Stimulated activated naive CD4-positive, alpha-beta T cell treated with Interleukin-2 at 50 U/mL for 16 hours (primary cell): ENCODE data around the gene PTPN4.

ENCODE experiments used
- DNase-seq: peaks from one replicate; lab custom pipeline; 2025; lab: John Stamatoyannopoulos, UW

The PTPN4 gene, protein sequence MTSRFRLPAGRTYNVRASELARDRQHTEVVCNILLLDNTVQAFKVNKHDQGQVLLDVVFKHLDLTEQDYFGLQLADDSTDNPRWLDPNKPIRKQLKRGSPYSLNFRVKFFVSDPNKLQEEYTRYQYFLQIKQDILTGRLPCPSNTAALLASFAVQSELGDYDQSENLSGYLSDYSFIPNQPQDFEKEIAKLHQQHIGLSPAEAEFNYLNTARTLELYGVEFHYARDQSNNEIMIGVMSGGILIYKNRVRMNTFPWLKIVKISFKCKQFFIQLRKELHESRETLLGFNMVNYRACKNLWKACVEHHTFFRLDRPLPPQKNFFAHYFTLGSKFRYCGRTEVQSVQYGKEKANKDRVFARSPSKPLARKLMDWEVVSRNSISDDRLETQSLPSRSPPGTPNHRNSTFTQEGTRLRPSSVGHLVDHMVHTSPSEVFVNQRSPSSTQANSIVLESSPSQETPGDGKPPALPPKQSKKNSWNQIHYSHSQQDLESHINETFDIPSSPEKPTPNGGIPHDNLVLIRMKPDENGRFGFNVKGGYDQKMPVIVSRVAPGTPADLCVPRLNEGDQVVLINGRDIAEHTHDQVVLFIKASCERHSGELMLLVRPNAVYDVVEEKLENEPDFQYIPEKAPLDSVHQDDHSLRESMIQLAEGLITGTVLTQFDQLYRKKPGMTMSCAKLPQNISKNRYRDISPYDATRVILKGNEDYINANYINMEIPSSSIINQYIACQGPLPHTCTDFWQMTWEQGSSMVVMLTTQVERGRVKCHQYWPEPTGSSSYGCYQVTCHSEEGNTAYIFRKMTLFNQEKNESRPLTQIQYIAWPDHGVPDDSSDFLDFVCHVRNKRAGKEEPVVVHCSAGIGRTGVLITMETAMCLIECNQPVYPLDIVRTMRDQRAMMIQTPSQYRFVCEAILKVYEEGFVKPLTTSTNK

DNA sequence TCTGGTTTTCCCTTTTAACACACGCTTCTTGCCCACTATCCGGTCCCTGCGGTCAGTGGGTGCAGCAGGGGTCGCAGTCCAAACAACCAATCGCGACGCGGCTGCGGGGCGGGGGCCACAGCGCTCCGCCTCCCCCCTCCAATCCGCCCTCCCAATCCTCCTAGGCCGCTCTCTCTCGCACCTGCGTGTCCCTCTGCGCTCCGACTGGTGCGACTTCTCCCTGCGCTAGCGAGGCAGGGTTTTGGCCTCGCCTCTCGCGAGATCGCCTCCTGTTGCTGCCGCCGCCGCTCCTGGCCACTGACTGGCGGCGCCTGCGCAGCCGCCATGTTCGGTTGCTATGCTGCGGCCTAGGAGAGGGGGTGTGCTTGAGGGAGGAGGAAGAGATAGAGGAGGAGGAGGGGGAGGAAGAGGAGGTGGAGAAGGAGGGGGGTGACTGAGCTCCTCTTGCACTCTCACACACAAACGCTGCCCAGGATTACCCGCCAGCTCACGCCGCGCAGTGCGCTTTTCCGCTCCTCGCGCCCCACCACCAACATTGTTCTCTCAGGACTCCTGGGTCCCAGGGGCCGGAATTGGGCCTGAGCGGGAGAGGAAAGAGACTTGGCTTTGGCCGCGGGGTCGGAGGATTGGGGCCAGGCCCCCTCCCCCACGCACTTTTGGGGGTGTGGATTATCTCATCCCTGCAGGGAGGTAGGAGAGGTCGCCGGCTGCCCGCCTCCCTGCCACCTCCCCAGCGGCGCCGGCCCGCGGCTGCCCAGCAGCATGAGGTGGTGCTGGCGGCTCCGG is at the start of gene PTPN4:
Gene PTPN4 (plus strand): TSS at position 472 of the 786 bp plus-strand sequence. CDS start 49,932 bp downstream, outside the sequence.
- peak; percentile 95 for DNase-seq

DNA sequence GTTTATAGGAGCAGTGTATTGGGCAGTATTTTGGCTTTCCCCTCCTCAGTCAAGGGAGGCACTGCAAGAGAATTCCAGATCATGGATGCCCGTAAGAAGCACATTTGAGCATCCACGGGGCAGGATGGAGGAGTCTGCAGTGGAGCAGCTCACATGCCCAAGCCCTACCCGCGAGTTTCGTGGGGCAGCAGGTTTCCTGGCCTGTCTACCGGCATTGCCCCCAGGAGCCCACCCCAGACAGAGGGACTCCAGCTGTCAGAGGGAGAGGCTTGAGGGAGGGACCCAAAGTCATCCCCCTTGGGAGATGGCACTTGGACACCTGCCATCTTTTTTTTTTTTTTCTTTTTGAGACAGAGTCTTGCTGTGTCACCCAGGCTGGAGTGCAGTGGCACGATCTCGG is 49.4 kb upstream of the PTPN4 start:
- no peak for DNase-seq

DNA sequence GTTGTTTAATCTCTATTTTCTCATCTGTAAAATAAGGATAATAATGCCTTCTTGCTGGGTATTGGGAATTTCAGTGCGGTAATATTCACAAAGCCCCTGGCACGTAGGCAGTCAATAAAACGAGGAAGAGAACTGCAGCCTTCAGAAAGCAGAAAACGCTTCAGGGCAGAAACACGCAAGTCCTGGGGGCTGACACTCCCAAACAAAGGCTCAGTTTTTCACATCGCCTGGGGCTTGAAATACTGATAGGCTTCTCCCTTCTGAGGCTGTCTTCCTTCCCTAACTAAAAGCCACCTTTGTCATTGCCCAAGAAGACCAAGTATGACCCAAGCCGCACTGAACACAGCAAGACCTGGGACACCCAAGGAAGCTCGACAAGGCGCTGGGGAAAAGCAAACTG is 48.4 kb upstream of the PTPN4 start:
- no peak for DNase-seq

DNA sequence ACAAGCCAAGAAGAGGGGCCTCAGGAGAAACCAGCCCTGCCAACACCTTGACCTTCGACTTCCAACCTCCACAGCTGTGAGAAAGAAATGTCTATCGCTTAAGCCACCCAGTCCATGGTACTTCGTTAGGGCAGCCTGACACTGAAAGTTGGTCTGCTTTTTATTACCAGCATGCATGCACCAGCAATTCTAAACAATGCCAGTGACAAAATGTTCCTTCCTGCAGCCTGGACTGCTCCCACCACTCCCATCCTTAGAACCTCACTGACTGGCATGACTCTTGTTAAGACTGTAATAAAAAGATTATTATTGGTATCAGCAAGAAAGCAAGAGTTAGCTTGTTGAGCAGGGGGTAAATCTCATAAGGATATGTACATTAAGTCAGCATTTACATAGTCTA is 47.2 kb upstream of the PTPN4 start:
- DNase-seq = no peak

DNA sequence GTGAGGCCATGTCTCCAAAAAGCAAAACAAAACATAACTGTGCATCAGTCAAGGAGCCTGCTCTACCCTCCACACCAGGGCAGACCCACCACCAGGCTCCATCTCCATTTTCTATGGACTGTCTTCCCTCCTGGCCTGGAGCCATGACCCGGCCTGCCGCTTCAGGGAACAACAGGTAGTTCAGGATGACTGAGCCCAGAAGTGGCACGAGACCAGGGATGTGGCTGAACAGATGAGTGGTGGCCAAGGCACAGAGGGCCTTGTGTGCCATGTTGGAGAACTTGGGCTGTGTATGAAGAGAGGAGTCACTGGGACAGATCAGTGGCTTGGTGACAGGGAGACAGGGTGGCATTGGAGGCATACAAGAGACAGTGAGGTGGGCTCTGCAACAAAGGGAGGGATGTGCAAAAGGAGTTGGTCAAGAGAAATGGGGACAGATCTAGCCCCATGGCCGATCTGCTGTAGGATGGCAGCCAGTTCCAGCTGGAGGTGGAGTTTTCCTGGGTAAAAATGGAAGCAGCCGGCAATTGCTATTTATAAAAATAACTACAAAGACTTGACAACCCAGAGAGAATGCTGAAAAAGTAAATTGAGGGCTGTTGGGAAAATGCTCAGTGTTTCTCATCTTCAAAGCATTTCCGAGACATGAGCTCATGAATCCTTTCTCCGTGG is 45.8 kb upstream of the PTPN4 start:
- DNase-seq = no peak

DNA sequence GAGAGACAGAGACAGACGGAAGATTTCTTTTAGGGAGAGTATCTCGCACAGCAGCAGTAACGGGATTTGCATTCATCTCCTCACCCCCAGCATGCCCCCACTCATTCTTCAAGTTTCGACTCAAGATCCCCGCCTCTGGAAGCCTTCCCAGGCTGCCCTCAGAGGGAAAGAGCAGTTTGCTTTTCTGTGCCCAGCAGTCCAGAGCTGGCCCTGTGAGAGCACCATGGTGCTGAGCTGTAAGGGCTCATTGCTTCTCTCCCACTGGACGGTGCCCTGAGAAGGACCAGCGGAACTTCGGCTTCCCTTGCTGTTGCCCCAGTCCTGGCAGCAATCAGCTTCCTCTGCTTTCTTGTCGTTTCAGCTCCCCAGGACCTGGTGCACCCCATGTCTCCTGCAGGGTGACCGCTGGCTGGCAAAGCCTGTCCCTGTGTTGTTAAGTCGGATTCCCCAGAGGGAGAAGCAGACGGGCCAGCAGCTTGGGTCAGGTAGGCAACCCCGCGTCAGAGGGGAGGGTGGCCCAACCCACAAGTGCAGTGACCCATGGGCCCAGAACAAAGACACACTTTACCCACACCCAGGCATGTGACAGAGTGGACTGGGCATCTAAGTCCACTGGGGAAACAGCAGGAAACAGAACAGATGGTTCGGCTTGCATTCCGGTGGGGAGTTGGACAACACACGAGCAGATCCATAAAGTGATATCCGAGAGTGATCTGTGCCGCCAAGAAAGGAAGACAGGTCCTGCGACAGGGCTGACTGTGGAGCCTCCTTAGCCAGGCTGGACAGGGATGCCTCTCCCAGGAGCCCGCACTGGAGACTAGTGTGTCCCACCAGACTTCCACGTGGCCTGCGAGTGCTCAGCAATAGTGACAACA is 44.1 kb upstream of the PTPN4 start:
- no peak for DNase-seq

DNA sequence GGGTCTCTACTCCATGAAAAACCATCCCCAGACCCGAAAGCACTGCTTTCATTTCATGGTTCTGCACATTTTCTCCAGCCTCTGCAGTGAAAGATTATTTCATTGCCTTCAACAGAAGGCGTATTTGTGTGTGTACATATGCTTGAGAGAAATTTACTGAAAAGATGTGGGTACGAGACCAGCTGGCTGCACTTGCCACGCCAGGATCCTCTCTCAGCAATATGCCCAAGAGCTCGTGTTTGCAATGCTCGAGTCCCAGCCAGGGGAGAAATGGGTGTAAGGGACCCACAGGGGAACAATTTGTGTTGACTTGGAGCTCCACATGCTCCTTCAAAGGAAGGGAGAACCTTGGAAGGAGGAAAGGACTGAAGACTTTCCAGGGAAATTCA is 43.4 kb upstream of the PTPN4 start:
- no peak for DNase-seq

DNA sequence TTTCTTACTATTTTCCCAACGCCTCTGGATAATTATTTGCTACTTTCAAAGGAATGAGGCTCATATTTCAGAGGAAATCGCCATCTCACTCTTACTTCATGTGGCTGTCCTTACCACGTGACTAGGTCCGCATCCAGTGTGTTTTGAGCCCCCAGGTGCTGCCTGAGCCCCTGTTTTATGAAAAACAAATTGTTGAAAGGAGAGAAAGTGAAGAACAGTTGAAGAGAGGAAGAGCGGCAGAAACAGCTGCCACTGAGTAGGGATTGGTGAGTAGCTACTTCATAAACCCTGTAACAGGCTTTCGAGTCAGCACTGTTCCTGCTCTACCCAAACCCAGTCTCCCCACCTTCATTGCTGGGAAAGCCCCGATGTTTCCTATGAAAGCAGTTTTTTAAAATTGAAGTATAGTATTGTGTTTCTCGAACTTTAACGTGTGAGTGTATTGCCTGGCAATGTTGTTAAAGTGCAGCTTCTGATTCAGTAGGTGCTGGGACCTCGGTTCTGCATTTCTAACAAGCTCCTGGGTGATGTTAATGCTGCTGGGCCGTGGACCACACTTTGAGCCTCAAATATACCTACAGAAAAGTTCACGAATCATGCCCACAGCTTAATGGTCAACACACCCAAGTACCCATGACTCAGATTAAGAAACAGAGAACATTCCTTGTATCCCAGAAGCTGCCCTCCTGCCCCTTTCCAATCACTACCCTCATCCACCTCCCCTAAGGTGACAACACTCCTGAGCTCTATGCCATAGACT is 41.0 kb upstream of the PTPN4 start:
- no peak for DNase-seq

DNA sequence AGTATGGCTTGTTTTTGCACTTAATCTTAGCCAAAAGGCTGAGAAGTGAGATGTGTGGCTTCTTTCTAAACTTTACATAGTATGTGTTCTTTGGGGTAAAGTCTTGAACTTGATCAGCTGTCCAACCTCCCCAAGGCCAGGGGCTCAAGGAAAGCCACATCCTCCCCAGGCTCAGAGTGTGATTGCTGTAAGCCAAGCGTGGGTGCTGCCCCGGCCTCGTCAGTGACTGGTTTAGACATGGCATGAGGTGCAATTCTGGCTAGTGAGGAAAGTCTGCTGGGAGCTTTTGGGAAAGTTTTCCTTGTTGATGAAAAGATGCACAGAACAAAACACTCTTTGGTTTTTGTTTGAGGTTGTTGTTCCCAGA is 40.5 kb upstream of the PTPN4 start:
- DNase-seq = no peak

DNA sequence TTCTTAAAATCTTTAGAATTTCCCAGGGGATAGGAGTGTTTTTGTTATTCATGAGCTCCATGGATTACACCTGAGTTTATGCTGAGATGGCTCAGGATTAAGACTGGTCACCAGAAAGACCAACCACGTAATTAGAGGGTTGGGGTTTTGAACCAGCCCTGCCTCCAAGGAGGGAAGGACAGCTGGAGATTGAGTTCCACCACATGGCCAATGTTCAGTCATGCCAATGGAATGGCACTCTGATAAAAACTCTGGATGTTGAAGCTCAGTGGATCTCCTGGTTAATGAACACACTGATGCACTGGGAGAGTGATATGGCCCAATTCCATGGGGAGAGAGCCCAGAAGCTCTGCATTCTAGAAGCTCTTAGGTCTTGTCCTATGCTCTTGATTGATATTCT is 38.7 kb upstream of the PTPN4 start:
- DNase-seq = no peak

DNA sequence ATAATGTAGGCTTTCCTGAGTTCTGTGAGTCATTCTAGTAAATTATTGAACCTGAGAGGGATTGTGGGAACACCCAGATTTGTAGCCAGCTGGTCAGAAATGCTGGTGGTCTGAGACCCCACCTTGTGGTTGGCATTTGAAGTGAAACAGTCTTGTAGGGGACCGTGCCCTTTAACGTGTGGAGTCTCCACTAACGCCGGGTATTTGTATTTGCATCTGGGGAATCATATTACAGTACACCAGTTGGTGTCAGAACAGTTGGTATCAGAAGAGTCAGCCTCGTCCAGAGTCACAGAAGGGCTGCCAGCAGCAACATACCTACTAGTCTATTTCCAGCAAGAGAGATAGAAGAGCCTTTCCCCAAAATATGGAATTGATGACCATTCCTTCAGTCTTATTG is 38.3 kb upstream of the PTPN4 start:
- DNase-seq = no peak

DNA sequence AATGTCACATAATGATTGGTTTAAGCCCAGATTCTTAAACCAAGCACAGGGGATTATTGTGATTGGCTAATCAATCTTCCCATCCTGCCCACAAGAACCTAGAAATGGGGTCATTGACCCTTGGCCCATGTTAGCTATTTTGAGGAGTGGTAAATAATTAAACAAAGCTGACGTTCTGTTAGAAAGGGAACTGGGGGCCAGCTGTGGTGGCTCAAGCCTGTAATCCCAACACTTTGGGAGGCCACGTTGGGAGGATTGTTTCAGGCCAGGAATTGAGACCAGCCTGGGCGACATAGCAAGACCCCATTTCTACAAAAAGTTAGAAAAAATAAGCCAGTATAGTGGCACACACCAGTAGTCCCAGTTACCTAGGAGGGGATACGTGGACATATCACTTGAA is 37.8 kb upstream of the PTPN4 start:
- DNase-seq = no peak

DNA sequence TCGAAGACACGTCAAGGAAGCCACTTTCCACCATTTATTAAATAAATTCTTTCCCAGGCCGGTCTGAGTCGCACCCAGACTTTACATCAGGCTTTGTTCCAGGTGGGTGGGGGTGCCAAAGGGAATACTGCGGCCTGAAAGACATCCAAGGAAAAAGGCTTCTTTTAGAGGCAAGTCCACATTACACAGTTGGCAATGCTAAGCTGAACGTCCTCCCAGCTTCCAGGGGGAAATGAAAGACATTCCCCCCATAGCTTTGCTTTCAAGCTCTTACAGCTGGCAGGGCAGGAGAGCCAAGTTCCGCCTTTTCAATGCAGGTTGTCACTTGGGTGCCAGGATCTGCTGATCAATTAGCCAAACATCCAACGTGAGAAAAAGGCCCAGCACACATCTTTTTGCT is 36.5 kb upstream of the PTPN4 start:
- no peak for DNase-seq

DNA sequence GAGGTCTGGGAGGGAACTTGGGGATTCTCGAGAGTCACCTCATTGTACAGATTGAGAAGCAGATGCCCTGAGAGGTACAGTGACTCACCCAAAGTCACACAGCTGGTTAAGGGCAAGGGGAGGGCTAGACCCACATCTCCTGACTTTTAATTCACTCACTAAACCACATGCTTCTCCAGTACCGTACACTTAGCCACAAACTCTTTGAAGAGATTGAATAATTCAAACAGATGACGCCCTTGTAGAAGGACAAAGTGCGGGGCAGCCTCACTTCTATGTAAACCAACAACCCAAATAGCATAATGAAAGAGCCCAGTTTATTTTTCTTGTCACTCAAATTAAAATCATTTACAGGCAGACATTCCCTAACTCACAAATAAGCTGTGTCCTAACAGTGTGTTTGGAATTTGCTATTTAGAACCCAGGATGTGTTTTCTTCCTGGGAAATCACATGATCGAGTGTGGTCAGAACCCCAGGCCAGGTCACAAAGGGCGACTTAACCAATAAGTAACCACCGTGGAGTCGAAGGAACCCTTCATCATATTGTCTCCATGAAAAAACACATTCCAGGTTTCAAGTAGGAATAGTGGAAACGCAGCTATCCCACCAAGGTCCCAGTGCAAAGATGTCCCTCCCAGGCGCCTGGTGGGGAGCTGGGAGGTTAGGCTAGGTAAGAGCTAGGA is 35.8 kb upstream of the PTPN4 start:
- DNase-seq = no peak

DNA sequence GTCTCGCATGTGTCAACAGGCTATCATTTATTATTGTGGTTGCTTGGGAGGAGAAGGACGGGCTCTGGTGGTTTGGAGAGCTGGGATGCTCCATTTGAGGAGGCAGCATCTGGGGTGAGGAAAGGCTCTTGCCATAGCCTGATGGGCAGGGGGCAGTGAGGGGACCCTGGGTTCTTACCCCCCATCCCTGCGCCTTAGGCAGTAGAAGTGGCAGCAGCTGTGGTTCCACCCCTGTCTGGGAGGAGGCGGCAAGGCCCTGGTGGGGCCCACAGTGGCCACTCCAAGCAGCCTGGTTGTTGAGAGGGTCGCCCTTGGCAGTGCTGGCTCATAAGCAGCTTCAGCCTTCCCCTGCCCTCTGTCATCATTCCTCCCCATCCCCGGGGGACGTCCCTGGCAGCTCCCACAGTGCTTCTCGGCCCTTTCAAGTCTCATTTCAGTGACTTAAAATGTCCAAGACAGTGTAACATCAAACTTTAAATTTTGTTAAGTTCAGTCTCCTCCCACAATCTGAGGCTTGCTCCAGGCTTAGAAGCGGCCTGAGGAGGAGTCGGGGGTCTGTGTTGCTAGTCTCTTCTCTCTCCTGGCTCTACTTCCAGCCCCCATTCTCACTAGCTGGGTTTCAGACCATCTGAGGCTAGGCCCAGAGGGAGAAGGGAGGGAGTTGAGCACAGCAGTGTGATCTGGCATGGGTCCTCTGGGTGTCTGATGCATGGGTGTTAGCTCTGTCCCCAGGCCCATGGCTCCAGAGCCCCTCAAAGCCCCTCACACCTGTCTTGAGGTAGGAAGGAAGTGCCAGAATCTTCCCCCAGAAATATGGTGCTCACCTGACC is 34.9 kb upstream of the PTPN4 start:
- DNase-seq = no peak

DNA sequence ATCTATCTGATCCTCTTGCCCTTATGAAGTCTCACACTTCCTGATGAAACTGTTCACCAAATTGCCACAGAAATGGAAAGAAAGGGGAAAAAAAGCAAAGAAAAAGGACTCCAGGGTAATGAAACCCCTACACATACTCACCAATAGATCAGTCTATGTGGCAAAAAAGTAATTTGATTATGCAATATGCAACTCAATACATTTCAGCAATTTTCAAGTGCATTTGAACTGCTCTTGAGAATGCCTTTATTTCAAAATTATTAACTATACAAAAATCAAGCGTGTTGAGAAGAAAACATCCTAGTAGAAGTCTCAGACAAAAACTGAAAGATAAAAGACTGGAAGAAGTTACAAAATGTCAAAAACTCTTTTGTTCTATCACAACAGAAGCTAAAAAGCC is 32.2 kb upstream of the PTPN4 start:
- no peak for DNase-seq

DNA sequence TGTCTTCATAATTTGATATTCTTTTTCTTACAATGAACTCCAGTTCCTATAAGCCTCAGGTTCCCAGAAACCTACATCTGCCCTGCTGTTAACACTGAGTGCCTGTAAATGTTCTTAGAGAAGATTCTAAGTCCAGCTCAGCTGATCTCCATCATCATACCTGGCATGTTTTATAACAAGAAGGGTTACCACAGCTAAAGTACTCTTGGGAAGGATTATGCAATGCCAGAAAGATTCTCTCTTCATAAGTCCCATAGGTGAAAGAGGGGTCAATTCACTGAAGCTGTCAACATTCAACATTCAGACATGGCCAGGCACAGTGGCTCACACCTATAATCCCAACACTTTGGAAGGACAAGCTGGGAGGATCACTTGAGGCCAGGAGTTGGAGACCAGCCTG is 31.3 kb upstream of the PTPN4 start:
- no peak for DNase-seq

DNA sequence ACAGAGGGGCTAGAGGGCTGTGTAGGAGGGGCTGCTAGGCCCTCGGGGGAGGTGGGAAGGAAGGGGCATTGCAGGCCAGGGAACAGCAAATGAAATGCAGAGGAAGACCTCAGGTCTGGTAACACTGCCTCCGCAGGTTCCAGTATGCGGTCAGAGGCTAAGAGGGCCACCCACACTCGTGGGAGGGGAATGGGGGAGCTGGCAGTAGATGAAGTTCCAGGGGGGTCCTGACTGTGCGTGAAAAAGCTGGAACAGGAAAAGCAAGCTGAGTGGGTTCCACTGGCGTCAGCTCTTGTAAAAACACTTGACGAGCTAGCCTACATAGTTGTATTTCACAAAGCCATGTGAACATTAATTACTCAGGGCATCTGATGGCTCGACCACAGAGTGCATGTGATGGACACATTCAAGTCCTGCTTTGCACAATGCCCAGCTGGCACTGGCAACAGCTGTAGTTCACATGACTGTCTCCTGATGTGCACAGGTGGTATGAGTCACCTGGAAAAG is 29.0 kb upstream of the PTPN4 start:
- no peak for DNase-seq
